Measurements from ENCODE around the gene PCSK4.
"Not testable (repeated sequence)": the region's sequence is repeated elsewhere in the genome, so short reads cannot be mapped to it uniquely, and the experiment has no call there.

PCSK4 gene

DNA sequence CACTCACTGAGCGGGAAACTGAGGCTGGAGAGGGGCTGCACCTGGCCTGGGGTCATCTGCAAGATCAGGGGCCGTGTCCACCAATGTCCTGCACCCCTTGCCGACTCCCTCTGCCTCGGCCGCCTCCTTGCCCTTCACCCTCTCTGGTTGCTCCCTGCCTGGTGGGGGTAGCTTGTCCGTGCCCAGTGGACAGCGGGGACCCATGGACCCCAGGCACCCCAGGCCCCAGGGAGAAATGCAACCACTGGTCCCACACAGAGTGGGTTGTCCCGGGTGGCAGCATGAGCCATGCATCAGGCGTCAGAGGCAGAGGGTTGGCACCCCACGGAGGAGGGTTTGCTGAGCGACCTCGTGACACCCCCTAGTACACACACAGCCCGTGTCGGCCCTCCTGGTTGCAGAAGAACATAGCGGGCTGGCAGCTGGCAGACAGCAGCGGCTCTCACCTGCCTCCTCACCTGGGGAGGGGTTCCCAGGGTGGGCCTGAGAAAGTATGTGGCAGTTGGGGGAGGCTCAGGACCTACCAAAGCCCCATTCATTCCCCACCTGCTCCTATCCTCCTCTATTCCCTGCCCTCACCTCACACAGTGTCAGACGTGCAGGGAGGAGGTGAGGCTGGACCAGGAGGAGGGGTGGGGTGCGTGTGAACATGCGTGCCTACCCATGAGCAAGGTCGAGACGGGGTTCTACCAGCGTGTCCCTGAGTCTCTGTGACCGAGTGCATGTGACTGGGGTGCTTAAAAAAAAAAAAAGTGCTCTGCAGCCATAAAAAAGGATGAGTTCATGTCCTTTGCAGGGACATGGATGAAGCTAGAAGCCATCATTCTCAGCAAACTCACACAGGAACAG, 14.0 kb upstream of the PCSK4 start:
- DNase-seq: no peak

- no peak for DNase-seq
Measured at GRCh38 chr19:1503089-1503924, 13.2 kb upstream of the PCSK4 start.

- no peak for DNase-seq
Measured at GRCh38 chr19:1502433-1503088, 12.4 kb upstream of the PCSK4 start.

DNA sequence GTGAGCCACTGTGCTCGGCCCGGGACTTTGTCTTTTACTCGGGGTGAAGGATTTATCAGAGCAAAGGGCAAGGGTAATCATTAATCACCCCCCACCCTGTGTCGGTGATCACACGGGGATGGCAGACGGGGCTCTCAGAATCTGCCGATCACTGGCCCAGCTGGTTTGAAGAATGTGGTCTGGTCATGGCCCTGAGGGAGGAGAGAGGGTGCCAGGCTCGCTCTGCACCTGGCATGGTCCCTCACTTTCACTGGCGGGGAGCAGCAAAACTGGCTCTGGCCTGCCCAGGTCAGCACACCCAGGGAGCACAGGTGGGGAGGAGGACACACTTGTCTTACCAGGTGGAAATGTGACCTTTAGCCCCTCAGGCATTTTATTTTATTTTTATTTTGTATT, 11.0 kb upstream of the PCSK4 start:
- no peak for DNase-seq

DNA sequence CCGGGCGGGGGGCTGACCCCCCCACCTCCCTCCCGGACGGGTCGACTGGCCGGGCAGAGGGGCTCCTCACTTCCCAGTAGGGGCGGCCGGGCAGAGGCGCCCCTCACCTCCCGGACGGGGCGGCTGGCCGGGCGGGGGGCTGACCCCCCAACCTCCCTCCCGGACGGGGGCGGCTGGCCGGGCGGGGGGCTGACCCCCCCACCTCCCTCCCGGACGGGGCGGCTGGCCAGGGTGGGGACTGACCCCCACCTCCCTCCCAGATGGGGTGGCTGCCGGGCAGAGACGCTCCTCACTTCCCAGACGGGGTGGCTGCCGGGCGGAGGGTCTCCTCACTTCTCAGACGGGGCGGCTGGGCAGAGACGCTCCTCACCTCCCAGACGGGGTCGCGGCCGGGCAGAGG, 9.1 kb upstream of the PCSK4 start:
- DNase-seq: not testable (repeated sequence)

DNA sequence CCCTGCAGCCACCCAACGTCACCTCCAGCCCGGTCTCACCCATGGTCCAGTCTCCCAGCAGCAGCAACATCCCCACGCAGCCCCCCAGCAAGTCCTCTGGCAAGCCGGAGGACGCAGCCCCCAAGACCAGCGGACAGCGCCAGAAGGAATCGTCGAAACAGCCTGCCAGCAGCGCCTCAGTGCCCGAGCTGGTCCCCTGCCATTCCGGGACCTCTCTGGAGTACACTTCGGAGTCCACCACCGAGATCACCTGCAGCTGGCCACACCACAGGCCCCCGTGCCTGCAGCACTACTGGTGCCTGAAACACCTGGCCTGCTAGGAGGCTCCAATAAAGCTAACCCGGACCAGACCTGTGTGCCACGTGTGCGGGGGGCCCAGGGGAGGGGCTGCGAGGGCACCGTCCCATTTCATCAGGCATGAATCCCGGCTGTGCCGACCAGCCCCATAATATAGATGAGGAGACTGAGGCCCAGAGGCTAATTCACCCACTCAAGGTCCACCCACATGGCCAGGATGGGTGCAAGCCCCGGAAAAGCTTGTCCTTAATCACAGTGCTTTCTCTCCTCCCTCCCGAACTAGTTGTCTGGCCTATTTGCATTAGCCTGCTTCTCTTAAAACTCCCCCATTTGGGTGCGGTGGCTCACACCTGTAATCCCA, 7.6 kb upstream of the PCSK4 start:
- DNase-seq: no peak

- DNase-seq: no peak
Measured at GRCh38 chr19:1496714-1497577, 6.8 kb upstream of the PCSK4 start.

DNA sequence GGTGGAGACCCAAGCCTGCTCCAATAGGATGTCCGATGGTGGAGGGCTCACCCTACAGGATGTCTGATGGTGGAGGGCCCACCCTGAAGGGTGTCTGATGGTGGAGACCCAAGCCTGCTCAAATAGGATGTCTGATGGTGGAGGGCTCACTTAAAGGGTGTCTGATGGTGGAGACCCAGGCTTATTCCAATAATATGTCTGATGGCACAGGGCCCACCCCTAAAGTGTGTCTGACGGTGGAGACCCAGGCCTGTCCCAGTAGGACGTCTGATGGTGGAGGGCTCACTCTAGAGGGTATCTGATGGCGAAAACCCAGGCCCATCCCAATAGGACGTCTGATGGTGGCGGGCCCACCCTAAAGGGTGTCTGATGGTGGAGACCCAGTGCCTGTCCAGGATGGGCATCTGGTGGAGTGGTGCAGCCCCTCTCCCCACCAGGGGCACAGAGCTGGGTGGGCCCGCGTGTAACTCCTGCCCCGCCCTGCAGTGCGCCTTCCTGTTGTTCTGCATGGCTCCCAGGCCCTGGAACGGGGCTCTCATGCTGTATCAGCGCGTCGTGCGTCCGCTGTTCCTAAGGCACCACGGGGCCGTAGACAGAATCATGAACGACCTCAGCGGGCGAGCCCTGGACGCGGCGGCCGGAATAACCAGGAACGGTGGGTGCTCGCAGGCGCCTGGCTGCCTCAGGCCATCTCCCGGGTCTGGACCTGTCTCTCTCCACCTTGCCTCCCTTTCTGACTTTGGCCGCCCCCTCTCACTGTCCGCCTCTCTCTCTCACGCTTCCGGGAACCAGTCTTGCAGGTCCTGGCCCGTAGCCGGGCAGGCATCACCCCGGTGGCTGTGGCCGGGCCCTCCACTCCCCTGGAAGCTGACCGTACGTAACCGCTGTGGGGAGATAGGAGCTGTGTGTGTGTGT, 5.9 kb upstream of the PCSK4 start:
- no peak for DNase-seq

- no peak for DNase-seq
Measured at GRCh38 chr19:1495051-1495798, 5.1 kb upstream of the PCSK4 start.

GRCh38 chr19:1494115-1494815, 4.1 kb upstream of the PCSK4 start:
- DNase-seq: no peak

DNA sequence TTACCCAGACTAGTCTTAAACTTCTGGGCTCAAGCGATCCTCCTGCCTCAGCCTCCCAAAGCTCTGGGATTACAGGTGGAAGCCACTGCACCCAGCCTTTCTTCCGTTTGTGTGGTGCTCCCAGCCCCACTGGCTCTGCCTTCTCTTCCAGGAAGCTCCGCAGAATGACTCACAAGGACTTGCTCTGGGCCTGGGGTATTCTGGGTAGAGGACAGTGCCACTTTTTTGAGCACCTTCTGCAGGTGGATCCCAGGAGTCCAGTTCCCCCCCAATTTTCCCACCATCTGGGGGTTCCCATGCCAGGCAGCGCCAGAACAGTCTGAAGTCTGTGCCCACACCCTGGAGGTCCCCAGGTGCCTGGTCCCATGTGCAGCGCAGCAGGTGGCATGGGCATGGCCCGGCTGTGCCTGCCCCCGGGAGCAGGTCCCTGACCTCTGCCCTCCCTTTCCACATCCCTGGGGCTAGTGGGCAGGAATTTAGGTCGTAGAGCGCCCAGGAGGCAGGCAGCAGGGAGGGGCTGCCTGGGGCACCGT, 2.4 kb upstream of the PCSK4 start:
- no peak for DNase-seq

DNA sequence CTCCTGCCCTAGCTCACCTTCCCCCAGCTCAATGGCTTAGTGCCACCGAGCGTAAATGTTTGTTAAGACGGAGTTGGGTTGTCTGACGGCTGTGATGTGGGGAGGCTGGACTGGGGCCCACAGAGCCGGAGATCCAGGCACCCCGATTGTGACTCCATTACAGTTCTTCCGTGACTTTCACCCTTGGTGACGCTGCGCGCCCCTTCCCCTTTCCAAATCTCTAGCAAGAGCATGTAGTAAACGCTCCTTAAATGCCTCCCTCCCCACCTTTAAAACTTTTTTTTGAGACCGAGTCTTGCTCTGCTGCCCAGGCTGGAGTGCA, 1.7 kb upstream of the PCSK4 start:
- DNase-seq: no peak

GRCh38 chr19:1491114-1491848, 1.1 kb upstream of the PCSK4 start, which contains the start of gene REEP6:
TSS of gene REEP6 (plus strand) at chr19:1491181. CDS start at chr19:1491270, 89 bp downstream.
- no peak for DNase-seq

- DNase-seq: no peak
Measured at GRCh38 chr19:1489463-1490310, 463 bp downstream of the PCSK4 start.

GRCh38 chr19:1488282-1488601, 1.9 kb downstream of the PCSK4 start:
- DNase-seq: no peak

DNA sequence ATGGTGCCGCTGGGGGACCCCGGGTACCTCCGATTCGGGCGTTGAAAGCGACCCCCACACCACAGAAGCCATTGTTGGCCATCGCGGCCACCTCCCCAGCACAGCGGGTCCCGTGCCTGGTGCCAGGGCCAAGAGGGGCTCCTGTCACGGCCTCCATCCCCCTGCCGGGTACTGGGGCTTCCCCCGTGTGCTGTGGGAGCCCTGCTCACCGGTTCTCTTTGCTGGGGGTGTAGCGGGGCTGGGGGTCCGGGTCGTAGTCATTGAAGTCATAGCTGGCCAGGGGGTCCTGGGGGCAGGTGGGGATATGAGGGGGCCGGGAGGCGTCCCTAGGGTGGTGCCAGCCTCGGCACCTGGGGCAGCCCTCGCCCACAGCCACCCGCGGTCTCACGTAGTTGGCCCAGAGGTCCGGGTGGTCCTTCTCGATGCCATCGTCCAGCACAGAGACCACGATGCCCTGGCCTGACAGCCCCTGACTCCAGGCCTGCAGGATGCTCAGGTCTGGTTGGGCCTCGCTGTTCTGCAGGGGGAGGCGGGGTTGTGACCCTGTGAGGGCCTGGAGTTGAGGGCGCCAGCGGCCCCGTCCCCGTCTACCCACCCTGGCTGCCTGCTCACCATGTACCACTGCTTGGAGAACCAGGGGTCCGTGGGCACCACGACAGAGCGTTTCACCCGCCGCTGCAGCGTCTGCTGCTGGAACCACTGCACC, 2.4 kb downstream of the PCSK4 start:
- no peak for DNase-seq
